ENCODE measurements around the gene GRID2IP.
"Not testable (repeated sequence)": the region's sequence is repeated elsewhere in the genome, so short reads cannot be mapped to it uniquely, and the experiment has no call there.

GRID2IP gene

DNA sequence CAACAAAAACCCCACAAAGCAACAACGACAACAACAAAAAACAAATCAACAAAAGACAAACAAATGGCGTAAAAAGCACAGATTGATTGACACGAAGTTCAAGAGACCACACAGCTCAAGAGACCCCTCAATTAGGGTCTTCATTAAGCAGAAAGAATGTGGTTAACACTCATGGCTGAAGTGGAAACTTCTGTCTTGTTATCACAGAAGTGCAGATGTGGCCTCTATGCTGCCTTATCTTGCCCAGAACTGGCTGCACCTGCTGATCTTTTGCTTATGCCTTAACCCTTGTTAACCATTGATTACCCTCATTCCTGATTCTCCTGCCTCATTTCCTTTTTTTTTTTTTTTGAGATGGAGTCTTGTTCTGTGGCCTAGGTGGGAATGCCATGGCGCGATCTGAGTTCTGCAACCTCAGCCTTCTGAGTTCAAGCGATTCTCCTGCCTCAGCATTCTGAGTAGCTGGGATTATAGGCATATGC, 100.0 kb downstream of the GRID2IP start:
- TF ChIP-seq, protein P1, sequence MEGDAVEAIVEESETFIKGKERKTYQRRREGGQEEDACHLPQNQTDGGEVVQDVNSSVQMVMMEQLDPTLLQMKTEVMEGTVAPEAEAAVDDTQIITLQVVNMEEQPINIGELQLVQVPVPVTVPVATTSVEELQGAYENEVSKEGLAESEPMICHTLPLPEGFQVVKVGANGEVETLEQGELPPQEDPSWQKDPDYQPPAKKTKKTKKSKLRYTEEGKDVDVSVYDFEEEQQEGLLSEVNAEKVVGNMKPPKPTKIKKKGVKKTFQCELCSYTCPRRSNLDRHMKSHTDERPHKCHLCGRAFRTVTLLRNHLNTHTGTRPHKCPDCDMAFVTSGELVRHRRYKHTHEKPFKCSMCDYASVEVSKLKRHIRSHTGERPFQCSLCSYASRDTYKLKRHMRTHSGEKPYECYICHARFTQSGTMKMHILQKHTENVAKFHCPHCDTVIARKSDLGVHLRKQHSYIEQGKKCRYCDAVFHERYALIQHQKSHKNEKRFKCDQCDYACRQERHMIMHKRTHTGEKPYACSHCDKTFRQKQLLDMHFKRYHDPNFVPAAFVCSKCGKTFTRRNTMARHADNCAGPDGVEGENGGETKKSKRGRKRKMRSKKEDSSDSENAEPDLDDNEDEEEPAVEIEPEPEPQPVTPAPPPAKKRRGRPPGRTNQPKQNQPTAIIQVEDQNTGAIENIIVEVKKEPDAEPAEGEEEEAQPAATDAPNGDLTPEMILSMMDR (conservative IDR thresholded peaks at IDR 0.05; ENCODE audit: low read length): no peak
- H3K4me3 ChIP-seq (ENCODE audit: low read length): no peak overlapping the region
- DNase-seq (ENCODE audit: low read depth): no peak

DNA sequence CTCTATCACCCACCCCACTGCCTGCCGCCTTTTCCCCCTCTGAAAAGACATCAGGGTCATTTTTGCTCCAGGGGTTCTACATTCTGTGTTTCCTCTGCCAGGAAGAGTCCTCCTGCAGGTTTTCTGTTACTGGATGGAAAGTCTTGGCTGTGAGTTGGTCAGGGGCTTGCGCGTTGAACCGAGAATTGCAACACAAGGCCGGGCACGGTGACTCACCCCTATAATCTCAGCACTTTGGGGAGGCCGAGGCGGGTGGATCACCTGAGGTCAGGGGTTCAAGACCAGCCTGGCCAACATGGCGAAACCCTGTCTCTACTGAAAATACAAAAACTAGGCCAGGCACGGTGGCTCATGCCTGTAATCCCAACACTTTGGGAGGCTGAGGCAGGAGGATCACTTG, 100.7 kb downstream of the GRID2IP start:
- H3K4me3 ChIP-seq (ENCODE audit: low read length); DNase-seq (ENCODE audit: low read depth): not testable (repeated sequence)

DNA sequence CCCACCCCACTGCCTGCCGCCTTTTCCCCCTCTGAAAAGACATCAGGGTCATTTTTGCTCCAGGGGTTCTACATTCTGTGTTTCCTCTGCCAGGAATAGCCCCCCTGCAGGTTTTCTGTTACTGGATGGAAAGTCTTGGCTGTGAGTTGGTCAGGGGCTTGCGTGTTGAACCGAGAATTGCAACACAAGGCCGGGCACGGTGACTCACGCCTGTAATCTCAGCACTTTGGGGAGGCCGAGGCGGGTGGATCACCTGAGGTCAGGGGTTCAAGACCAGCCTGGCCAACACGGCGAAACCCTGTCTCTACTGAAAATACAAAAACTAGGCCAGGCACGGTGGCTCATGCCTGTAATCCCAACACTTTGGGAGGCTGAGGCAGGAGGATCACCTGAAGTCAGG, 101.4 kb downstream of the GRID2IP start:
- not testable (repeated sequence) for H3K4me3 ChIP-seq (ENCODE audit: low read length)

DNA sequence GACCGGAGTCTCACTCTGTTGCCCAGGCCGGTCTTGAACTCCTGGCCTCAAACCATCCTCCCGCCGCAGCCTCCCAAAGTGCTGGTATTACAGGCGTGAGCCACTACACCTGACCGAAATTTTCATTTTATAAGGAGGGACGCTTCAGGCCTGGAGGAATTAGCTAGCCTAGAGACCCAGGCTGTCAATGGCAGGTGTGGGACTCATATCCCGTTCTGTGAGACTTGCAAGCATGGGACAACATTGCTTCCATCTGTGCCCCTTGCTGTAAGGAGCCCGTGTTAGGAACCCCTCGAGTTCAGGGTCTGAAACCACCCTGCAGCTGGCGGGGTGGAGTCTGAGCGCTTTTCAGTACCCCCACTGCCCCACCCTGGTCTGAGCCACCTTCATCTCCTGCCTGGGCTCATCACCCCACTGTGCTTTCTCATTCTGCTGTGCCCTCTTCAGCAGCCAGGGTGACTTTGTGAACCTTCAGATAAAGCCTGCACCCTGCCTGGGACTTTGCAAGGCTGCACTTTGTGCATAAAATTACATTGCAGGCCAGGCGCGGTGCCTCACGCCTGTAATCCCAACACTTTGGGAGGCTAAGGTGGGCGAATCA, 102.2 kb downstream of the GRID2IP start:
- TF ChIP-seq, protein P1 (conservative IDR thresholded peaks at IDR 0.05; ENCODE audit: low read length): no peak
- DNase-seq (ENCODE audit: low read depth): no peak
- no peak overlapping the region for H3K4me3 ChIP-seq (ENCODE audit: low read length)

More for the DNA sequence above, 101.4 kb downstream of the GRID2IP start:
- DNase-seq (ENCODE audit: low read depth): not testable (repeated sequence)

DNA sequence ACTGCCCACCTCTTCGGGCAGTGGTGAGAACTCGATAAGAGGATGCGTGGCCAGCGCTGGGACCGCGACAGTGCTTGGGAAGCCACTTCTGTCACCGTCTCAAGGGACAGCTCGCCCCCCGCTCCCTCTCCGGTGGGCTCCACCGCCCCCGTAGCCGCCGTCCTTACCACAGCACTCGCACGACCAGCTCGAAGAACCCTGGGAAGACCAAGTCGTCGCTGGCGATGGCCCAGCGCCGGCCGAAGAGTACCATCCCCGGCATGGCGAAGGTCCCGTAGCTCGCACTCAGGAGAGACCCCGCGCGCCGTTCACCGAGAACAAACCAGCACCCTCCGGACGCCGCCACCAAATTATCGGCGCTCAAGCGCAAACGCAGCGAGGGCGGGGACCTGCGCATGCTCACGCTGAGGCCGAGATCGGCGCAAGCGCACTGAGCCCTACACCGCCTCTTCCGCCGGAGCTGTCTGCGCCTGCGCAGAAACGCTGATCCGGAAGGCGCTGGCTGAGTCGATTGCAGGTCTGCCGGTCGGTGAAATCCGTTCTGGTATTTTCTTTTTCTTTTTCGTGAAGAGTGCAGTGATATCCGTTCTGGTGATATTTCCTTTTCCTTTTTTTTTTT, 103.6 kb downstream of the GRID2IP start, which contains the start of gene DAGLB:
DAGLB (minus strand) TSS at position 374 of the 619 bp plus-strand sequence; CDS start at position 262, 112 bp downstream.
- peak within 1 kb of the TSS; percentile 99 for H3K4me3 ChIP-seq (ENCODE audit: low read length)
- peak; percentile 83 for DNase-seq (ENCODE audit: low read depth)
- TF ChIP-seq, protein P1 (conservative IDR thresholded peaks at IDR 0.05; ENCODE audit: low read length): 0 out of 2 replicates have a peak, but pooled peaks have one; percentile 0

All from AG10803 (cell line).